ENCODE measurements around the gene ELOA.
A peak's percentile ranks its signal among the peaks of the same experiment; 100 is the strongest.

Gene ELOA

DNA sequence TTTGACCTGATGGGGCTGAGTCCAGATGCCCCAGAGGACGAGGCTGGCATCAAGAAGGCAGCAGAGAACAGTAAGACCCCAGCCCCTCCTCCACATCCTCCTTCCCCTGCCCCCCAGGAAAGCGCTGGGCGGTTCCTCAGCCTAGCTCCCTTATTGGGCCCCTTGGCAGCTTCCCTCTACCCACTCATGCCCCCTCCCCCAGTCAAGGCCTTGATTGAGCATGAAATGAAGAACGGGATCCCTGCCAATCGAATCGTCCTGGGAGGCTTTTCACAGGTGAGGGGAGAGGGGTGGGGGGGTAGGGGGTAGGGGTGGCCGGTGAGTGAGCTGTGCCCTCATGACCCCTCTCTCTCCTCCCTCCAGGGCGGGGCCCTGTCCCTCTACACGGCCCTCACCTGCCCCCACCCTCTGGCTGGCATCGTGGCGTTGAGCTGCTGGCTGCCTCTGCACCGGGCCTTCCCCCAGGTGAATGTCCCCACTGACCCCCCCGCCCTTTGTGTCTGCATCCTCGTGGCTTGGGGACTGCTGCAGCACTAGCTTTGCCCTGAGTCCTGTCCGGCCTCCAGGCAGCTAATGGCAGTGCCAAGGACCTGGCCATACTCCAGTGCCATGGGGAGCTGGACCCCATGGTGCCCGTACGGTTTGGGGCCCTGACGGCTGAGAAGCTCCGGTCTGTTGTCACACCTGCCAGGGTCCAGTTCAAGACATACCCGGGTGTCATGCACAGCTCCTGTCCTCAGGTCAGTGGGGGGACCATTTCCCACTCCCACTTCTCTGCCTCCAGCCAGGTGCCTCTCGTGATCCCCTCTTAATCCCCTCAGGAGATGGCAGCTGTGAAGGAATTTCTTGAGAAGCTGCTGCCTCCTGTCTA is 50.8 kb downstream of the ELOA start:
- TF ChIP-seq ZFX (IDR thresholded peaks at IDR 0.05; ENCODE audit: borderline replicate concordance) (no peak), CTCF (IDR thresholded peaks at IDR 0.05) (no peak)
- H3K27ac ChIP-seq: peak overlapping the region; percentile 65

- H3K27ac ChIP-seq: peak overlapping the region; percentile 7; the same call in 1 of the 2 replicates
These were observed 51.5 kb downstream of the ELOA start for GRCh38 chr1:23794732-23795182.

- peak overlapping the region; percentile 89 for H3K27ac ChIP-seq
- TF ChIP-seq CTCF (IDR thresholded peaks at IDR 0.05): no peak
These were observed 52.6 kb downstream of the ELOA start for GRCh38 chr1:23795676-23796465.

DNA sequence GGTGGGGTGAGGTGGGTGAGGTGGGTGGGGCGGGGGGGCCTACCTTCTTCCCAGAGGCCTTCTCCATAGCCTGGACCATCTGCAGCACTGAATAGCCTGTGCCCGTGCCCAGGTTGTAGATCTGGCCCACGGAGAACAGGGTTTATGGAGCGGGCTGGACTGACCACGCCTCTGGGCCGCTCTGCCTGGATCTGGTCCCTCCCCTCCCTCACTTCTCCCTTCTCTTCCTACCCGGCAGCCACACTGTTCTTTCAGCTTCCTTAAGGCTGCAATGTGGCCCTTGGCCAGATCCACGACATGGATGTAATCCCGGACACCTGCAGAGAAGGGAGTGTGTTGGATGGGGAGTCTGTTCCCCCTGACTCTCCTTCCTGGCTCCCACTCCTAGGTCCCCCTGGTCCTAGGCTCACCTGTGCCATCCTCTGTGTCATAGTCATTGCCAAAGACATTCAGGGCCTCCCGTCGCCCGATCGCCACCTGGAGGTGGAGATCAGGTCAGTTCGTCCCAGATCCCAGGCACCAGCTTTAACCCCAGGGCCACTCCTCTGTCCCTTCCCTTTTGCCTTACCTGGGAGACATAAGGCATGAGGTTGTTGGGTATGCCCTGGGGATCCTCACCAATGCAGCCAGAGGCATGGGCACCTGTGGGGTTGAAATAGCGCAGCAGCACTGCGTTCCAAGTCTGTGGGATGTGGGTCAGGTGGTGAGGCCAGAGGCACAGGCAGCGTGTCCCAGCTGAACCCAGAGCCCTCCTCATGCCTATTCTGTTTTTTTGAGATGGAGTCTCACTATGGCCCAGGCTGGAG is 53.4 kb downstream of the ELOA start:
- no peak for TF ChIP-seq ZFX (IDR thresholded peaks at IDR 0.05; ENCODE audit: borderline replicate concordance)
- TF ChIP-seq CTCF (IDR thresholded peaks at IDR 0.05): peak; percentile 58
- H3K27ac ChIP-seq: peak overlapping the region; percentile 89

GRCh38 chr1:23797478-23798448 is 54.5 kb downstream of the ELOA start:
- peak overlapping the region; percentile 89 for H3K27ac ChIP-seq
- TF ChIP-seq ZFX (IDR thresholded peaks at IDR 0.05; ENCODE audit: borderline replicate concordance) (no peak), CTCF (IDR thresholded peaks at IDR 0.05) (no peak)

DNA sequence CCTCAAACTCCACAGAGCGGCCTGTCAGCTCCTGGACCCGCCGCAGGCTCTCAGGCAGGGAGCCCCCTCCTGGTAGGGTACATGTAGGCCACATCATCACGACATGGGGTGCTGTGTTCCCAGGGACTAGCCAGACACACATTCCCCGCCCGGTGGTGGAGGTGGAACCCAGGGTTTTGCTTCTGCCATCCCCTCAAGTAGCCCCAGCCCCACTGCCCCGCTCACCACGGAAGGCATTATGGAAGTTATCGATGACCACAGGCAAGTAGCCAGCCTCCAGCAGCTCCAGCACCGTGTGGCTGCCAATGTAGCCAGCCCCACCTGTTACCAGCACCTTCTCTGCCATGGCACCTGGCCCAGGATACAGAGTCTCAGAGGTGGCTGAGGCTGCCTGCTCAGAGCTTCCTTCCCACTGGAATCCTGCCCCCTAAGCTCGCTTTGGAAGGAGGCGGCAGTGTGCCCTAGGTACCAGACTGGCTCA is 55.4 kb downstream of the ELOA start:
- H3K27ac ChIP-seq: peak overlapping the region; percentile 89

More for the DNA sequence above, 55.4 kb downstream of the ELOA start:
- TF ChIP-seq CTCF (IDR thresholded peaks at IDR 0.05) (no peak), ZFX (IDR thresholded peaks at IDR 0.05; ENCODE audit: borderline replicate concordance) (no peak)
